HL-60 (cell line): ENCODE data around the gene DGLUCY.

Experiments used
- DNase-seq, 2 experiments: peaks; one replicate each; pipeline ENCODE4 v3.0.0-alpha.2; 2010 to 2020; ENCODE audit warnings: low read depth in 1 of 2, low spot score in 1 of 2
- H3K27ac ChIP-seq: fragments of 250-450 bp; sonication (Bioruptor Pico); replicated peaks from 2 replicates; pipeline ENCODE4 v1.5.1; 2020; ENCODE audit warnings: mild to moderate bottlenecking, moderate library complexity
- H3K27me3 ChIP-seq: fragments of 250-450 bp; sonication (Bioruptor Pico); 2 replicates; pipeline ENCODE4 v1.5.1; 2021; ENCODE audit warnings: mild to moderate bottlenecking, moderate library complexity; ENCODE audit not compliant: insufficient read depth, poor library complexity, severe bottlenecking
- H3K4me3 ChIP-seq: replicated peaks from 2 replicates; pipeline ENCODE4 v1.5.1; 2011; ENCODE audit warnings: mild to moderate bottlenecking, control low read depth, low read length; ENCODE audit not compliant: insufficient read depth
- CTCF ChIP-seq: IDR thresholded peaks from one replicate; pipeline ENCODE4 v1.5.1; 2011; ENCODE audit warnings: low read length, control low read depth, inconsistent platforms; ENCODE audit not compliant: insufficient read depth
- GABPA ChIP-seq: IDR thresholded peaks from 2 replicates; pipeline ENCODE4 v1.6.1; 2012; ENCODE audit warnings: low read depth
- POLR2AphosphoS5 ChIP-seq: IDR thresholded peaks from 2 replicates; pipeline ENCODE4 v1.6.1; 2012; ENCODE audit warnings: low read depth
- REST ChIP-seq: IDR thresholded peaks from 2 replicates; pipeline ENCODE4 v1.6.1; 2012; ENCODE audit warnings: low read depth; ENCODE audit not compliant: insufficient replicate concordance
- SPI1 ChIP-seq: IDR thresholded peaks from 2 replicates; pipeline ENCODE4 v1.6.1; 2012; ENCODE audit warnings: low read depth, mild to moderate bottlenecking, borderline replicate concordance

DGLUCY gene

DNA sequence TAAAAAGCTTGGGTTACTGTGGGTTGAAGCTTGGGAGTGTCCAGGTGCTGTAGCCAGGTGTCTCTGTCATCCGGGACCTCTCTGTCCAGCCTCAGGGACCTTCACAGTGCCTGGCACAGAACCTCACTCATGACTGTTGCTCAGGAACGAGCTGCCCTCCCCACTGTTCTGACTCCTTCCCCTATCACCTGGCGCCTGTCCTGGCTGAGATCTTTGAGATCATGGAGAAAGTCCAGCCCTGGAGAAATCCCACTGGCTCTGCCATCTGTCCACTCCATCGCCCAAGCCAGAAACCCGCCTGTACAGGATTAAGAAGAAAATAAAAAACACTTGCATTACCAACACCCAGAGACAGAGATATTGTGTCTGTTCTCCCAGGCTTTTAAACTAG, 53.5 kb downstream of the DGLUCY start:
- Histone ChIP-seq H3K27me3 (no peaks in the 10 kb centered on the region), H3K27ac (no peak overlapping the region), H3K4me3 (no peak overlapping the region)
- DNase-seq, result no peak
- TF ChIP-seq POLR2AphosphoS5, result no peak
- no peak for TF ChIP-seq GABPA
- TF ChIP-seq SPI1, result no peak
- TF ChIP-seq REST, result no peak
- TF ChIP-seq CTCF, result no peak

DNA sequence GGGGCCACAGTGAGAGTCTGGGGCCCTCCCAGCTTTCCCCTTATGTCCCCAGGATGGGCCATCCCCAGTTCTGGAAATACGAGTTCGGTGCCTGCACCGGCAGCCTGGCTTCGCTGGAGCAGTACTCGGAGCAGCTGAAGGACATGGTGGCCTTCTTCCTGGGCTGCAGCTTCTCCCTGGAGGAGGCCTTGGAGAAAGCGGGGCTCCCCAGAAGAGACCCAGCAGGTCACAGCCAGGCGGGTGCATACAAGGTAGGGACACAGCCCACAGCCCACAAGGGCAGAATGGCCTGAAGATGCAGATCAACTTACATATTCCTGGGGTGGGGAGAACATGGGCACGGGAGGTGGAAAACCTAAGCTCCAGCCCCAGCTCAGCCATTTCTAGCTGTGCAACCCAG, 56.1 kb downstream of the DGLUCY start:
- Histone ChIP-seq H3K27me3 (no peaks in the 10 kb centered on the region), H3K4me3 (no peak overlapping the region), H3K27ac (no peak overlapping the region)
- no peak for DNase-seq
- TF ChIP-seq CTCF, result no peak
- TF ChIP-seq REST, result no peak
- no peak for TF ChIP-seq GABPA
- no peak for TF ChIP-seq POLR2AphosphoS5
- TF ChIP-seq SPI1, result no peak

GRCh38 chr14:91170504-91171121, 56.7 kb downstream of the DGLUCY start:
- no peak overlapping the region for H3K4me3 ChIP-seq
- TF ChIP-seq GABPA (no peak), CTCF (no peak), SPI1 (no peak), REST (no peak), POLR2AphosphoS5 (no peak)
- no peak overlapping the region for H3K27ac ChIP-seq
- H3K27me3 ChIP-seq, result no peaks in the 10 kb centered on the region
- DNase-seq, result no peak
